Right renal cortex interstitium (tissue), 3 donors: ENCODE measurements around the gene TBC1D5. TPM values are rescaled to one million over a fixed set of nuclear protein-coding genes. Genes with fewer than 3 reads are reported as not detected.
A peak's percentile ranks its signal among the peaks of the same experiment; 100 is the strongest.
"Not testable (repeated sequence)": the region's sequence is repeated elsewhere in the genome, so short reads cannot be mapped to it uniquely, and the experiment has no call there.

Experiments
- DNase-seq, 3 donors: peaks; one replicate each; pipeline ENCODE4 v3.0.0-alpha.2; 2013; ENCODE audit warnings: low read depth in 3 of 3, low spot score in 2 of 3
- polyA plus RNA-seq, 3 donors: library from polyadenylated mRNA; unstranded; fragments of 120-200 nt; gene quantifications; one replicate each; pipeline ENCODE4 v1.2.1, GENCODE V29; 2013; ENCODE audit not compliant: insufficient read length in 3 of 3

Gene TBC1D5
- polyA plus RNA-seq, 3 donors: 54.7 to 58.8 (median 55.2) TPM

DNA sequence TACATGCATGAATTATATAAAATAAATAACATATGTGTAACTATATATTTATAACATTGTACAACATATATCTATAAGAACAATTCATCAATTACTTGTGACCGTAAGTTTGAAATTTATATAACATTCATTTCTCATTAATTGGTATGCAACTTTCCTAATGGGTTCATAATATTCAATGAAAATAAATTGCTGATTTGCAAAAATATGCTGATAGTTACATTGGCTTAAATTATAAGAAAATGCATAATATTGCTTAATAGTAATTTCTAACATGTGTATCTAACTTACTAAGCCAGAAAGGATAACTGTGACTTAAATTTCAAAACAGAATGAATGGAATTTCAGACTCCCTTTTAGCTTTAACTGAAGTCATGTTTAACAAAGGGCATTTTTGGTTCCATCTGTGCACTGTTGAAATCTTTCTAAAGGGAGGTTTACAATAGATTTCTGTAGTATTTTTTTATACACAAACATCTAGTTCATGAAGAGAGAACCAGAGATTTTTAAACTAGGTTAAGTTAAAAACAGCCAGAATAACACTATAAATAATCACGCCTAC lies 310.9 kb downstream of the TBC1D5 start:
- no peak for DNase-seq

DNA sequence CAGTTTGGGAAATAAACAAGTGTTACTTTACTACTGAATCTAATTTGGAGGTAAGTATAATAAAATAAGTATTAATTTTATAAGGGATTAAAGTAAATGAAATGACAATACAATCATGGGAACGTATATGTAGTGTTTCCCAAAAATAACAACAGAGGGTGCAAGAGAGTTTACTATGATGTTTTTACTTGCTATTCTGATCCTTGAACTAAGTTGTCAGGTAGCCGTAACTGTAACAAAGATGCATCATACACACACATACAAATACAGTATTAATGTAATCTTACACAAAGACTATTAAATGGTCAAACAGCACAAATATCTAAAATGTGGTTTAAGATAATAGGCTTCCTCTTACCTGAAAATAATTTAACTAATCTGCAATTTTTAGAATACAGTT lies 311.4 kb downstream of the TBC1D5 start:
- peak in 1 of 3 donors; percentile 6 for DNase-seq

DNA sequence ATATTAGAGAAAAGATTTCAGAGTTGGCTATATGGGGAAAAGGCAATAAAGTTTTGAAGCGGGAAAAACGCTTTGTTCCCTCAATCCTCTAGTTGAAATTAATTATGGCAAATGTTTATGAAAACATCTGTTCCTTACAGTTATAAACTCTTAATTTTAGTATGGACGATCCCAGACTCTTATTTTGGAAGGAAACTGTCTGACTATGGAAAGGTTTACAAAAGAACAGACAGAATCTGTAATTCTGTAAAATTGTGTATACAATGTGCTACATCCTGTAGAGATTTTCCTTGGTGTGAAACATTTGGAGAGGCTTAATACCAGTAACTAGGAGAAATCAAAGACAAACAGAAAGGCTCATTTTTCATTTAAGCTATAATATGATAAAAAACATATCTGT lies 311.8 kb downstream of the TBC1D5 start:
- DNase-seq: no peak

DNA sequence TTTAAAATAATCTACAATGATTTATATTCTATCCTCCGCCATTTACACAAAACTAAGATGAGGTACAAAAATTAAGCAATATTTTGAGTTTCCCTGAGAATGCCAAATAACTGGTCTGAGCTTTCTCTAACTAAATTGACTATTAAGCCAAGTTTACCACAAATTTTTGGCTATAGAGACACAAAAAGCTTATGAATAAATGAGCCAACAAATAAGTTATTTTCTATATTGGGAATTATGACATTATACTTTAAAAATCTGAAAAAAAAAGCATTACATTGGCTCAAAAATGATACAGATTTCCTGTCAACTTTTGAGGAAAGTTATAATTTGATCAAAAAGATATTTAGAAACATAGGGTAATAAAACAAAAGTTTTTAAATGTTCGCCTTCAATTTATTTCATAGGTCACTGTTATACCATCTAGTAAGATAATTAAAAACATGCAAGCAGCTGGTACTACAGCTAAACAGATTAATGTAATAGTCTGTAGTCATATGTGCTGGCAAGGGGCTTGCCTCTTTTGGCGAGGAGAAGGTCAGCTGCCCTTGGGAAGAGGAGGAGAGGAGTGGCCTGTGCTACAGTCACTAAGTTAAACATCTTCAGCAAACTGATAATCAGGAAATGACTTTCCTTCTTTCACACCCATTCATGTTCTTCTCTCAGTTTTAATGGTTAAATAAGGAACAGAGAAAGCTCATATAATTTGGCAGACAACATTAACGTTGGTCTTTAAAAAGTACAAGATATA lies 318.5 kb downstream of the TBC1D5 start:
- DNase-seq: no peak

DNA sequence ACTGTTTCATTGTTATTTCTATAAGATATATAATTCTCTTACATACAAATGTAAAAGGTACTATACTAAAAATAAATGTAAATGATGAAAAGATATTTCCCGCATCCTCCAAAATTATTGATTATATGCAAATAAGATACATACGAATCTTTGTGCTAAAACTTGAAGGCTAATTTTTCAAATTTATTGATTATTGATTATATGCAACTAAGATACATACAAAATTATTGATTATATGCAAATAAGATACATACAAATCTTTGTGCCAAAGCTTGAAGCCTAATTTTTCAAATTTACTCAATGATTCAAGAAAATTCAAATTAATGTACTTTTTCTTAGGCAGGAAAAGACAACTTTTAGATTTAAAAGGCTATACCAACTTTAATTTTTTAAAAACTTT lies 319.8 kb downstream of the TBC1D5 start:
- no peak for DNase-seq

DNA sequence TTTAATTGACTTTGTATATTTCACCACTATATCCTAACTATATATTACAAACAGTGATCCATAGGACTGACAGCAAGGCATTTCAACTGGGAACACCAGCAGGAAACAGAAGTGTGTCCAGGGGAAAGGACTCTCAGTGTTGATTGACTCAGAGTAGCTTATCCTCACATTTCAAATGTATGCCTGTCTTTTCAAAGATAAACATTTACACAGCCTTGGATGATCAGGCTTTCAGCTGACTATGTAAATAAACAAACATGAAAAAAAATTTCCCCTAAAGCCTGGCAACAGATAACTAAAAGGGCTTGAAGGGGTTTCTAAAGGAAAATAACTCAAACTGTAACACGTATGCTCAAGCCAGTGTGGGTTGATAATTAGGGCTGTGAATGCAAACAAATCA lies 321.8 kb downstream of the TBC1D5 start:
- no peak for DNase-seq

DNA sequence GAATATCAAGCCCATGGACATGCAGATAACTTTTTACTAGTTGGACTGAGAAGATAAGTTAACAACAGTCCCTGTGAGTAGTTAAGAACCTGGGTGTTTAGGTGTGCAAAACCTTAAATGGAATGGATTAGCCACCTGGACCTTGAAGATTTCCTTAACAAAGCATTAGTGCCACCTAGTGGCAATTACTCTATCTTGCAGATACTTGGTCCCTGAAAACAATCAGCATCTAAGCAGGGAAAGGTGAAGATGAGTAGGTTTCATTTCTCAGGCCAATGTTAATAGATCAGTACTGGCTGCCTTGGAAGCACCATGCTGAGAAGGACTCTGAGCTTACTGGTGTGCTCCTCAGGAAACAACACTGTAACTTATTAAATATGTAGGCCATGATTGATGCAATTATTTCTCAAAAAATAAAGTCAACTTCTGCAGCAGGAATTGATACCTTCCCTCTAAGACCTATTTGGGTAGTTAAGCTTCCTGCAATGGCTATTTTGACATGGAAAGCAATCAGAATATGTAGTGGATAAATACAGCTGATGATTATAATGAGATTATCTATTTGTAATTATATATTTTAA lies 329.4 kb downstream of the TBC1D5 start:
- DNase-seq: peak; percentile 19 to 23 (median 23)

DNA sequence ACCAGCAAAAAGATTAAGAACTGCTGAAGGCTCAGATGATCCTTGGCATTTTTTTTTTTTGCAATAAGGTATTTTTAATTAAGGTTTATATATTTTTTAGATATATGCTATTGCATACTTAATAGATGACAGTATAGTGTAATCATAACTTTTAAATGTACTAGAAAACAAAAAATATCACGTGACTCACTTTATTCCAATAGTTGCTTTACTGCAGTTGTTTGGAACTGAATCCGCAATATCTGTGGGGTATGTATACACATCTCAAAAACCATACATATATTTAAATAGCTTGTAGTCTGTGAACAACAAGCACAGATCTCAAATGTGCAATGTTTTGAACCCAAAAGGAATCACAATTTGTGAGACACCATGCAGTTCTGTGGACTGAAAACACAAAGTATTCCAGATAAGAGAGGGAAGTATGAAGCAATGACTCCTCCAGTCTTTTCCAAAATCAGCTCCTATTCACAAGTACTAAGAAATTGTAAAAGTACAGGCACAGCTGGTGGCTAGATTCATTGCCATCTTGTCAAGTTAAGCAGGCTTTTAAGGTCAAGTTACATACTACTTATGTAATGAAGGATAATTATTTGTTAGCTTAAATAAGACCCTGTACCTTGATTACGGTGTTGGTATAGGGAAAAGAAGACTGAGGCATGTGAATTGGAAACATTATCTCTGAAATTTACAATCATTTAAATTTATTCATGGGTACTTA lies 331.1 kb downstream of the TBC1D5 start:
- DNase-seq: no peak

DNA sequence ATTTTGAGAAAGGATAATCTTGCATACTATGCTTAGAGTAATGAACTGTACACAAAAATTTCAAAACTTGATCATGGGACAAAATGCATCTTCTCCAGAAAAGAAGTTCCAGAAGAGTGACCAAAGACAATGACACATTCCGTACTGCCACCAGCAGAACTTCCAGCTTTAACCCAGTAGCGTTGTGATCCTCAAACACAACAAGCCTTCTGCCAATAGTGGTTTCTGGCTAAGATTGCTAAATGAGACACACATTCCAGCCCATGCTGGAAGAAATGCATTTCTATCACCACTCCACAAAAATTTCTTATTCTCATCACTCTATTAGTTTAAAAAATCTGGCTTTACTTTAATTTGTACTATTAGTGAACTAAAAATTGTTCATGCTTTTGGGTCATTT lies 334.9 kb downstream of the TBC1D5 start:
- DNase-seq: no peak

DNA sequence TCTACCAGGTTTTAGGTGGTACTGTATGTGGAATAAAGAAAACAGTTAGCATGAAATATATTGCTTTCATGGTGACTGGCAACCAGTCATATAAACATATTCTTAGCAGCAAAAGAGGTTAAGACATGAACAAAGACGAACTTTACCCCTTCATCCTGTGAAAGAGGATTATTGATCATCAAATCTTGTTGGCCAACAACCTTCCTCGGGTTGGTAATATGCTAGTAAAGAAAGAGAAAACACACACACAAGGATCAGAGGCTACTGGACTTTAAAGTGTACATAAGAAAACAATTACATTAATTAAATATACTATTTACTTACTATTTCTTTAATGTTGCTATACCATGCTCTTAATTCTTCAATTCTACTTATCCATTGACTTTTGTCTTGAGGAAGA lies 337.9 kb downstream of the TBC1D5 start:
- DNase-seq: no peak

DNA sequence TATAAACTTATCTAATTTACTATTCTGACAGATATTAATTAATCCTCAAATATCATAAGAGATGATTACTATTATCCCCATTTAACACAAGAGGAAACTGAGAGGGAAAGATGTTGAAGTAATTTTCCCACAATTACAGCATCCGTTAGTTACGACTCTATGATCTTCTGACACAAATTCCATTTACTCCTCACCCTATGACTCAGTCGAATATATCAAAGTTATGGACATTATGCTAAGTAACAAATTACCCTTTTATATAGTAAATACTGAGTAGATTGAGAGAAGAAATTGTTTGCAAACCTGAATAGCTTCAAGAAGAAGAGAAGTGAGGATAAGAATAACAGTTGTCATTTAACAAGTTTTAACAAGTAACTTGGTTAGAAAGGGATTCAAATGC lies 340.0 kb downstream of the TBC1D5 start:
- DNase-seq: no peak

DNA sequence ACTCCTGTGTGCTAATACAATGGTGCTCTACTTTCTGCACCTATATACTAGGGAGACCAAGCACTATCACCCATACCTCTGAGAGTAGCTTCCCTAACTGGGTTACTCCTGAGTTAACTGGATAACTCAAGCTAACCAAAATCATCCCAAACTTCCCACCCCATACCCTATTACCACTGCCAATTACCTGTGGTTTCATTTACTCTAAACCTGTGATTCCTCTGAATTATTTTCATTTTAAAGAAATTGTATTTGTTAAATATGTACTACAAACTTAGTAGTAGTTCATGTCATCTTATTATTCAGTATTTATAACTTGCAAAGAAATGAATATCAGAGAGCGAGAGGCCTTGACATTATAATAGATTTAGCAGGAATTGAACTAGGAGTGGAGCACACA lies 340.5 kb downstream of the TBC1D5 start:
- no peak for DNase-seq

DNA sequence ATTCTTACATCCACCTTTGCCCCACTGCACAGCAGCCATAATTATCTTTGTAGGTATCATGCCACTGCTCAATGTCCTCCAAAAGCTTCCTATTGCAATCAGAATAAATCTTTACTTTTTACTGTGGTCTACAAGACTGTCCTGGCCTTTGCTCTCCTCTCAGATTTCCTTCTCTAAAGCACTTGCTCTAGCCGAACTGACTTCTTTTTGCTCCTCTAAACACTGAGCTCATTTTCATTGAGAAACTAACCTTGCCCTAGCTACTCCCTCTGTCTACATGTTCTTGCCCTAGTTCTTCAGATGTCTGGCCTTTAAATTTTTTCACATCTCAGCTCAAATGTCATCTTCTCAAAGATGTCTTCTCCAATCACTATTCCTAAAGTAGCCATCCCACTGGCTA lies 342.8 kb downstream of the TBC1D5 start:
- no peak for DNase-seq

DNA sequence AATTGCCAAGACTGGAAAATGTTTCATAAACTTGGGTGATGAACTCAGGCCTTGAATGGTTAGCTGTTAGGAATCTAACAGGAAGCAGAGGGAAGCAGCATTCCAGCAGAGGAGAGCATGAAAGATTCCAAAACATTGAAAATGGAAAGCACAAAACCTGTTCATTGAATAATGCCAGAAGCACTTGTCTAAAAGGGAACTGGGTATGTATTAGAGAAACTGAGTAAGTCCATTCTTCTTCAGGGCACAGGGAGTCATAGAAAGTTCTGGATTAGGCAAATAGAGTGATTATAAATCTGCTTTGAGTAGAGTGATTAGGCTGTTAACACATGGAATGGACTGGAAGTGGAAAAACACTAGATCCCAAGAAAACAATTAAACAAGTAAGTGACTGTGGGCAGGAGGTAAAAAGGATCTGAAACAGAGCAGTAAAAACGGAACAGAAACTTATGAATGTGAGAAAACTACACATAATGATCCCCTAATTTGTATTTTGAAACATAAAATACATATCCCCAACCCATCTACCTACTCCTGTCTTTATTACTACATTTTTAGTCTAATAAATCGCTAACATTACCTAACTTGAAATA lies 343.4 kb downstream of the TBC1D5 start:
- no peak for DNase-seq

DNA sequence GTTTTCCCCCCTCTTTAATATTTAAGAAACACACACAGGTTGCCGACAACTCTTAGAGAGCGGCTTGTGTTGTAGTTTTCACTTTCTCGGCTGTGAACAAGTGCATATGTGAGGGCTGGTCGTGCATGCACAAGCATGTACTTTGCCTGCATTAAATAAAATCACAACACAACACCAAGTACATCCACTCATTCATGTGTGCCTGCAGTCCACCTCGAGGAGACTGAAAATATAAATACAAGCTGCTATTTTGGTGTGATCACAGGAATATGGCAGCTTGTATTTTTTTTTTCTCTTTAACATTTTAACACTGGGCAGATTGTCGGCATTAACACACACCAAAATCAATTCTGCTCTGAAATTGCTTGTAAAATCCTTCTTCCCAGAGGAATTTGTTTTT lies 346.4 kb downstream of the TBC1D5 start:
- DNase-seq: no peak

DNA sequence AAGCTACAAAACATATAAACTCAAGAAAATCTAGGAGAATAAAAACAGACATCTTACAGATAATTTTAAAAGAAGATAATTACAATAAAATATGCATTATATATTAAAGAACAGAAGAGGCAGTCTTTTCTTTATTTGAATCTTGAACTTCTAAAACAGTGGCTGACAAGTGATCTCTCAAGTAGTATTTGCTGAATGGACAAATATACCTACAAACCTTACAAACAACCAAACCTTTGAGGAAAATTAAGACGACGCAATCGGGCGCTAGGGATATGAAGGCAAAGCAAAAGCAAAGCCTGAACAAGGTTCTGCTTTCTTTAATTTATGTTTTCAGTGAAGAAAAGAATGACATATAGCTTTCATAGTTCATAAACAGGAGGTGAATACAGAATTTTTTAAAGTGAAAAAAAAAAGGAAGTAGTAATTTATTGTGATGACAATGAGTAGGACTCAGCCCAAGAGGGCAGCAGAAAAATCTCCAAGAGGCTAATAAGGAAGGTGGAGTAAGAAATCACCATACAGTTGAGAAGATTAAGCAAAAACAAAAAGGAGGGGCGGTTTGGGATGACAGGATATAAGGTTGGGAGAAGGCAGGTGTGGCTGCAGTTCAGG lies 347.8 kb downstream of the TBC1D5 start:
- no peak for DNase-seq

DNA sequence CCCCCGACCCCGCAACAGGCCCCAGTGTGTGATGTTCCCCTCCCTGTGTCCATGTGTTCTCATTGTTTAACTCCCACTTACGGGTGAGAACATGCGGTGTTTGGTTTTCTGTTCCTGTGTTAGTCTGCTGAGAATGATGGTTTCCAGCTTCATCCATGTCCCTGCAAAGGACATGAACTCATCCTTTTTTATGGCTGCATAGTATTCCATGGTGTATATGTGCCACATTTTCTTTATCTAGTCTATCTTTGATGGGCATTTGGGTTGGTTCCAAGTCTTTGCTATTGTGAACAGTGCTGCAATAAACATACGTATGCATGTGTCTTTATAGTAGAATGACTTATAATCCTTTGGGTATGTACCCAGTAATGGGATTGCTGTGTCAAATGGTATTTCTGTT lies 349.9 kb downstream of the TBC1D5 start:
- DNase-seq: not testable (repeated sequence)

DNA sequence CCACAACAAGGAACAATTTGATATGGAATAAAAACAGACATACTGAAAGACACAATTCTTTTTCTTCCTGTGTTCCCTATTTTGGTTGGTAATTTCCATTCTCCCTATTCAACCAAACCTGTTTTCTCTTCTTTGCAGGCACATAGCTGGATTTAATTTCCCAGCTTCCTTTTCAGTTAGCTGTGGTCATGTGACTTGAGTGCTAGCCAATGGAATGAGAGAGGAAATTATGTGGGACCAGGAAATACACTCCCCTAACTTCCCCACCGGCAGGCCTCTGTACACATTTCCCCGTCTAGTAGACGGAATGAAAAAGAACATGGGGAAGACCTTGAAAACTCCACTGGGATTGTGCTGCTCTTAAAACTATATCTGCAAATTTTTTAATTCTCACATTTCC lies 351.6 kb downstream of the TBC1D5 start:
- no peak for DNase-seq

DNA sequence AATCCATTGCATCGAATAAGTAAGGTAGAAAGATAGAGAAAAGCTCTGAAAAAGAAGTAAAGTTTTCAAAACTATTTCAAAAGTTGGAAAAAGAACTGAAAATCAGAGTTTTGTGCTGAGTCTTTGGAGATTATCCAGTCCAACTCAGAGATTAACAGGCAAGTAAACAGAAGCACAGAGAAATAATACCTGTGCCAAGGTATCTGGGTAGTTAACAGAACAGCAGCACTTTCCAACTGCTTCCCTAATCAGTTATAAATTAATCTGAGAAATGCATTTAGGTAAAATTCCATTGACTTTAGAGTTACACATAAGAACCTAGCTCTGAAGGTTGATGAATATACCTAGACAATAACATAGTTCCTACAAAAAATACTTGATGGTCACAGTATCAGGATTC lies 355.3 kb downstream of the TBC1D5 start:
- no peak for DNase-seq

DNA sequence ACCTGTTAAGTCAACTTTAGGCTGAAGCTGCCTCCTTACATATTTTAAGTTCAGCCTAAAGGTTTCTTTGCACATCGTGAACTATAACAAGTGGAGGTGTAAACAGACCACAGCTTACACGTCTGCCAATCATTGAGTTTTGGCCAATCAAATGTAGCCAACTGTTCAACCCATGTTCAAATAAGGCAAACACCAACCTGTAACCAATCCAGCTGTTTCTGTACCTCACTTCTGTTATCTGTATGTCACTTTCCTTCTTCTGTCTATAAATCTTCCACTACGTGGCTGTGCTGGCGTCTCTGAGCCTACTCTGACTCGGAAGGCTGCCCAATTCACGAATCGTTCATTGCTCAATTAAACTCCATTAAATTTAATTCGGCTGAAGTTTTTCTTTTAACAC lies 356.0 kb downstream of the TBC1D5 start:
- DNase-seq: no peak
